ENCODE results near the gene ITPRIPL1.

GRCh38 chr2:96319396-96319795 is 5.7 kb upstream of the ITPRIPL1 start:
- TF ChIP-seq POLR2A (IDR thresholded peaks at IDR 0.05; ENCODE audit: low read depth, low read length) (no peak), POLR2AphosphoS5 (IDR thresholded peaks at IDR 0.05; ENCODE audit: low read depth, low read length) (no peak)

All from GM12891 (cell line).